ENCODE measurements around the gene PHF19.

- TF ChIP-seq CTCF (IDR thresholded peaks at IDR 0.05) (0 out of 2 replicates have a peak, but pooled peaks have one; percentile 4), ZFX (IDR thresholded peaks at IDR 0.05; ENCODE audit: borderline replicate concordance) (no peak)
These were observed 34.1 kb downstream of the PHF19 start, which contains the start of gene PSMD5 for GRCh38 chr9:120842685-120843485.

Measured in 22Rv1 (cell line).